A673 (cell line): ENCODE results near the gene NFYA.

ENCODE experiments used
- EZH2 ChIP-seq: fragments of 200-600 bp; sonication (generic); IDR thresholded peaks from 2 replicates; pipeline ENCODE4 v1.6.1; 2017; ENCODE audit warnings: borderline replicate concordance, low read depth, mild to moderate bottlenecking, mixed read lengths, antibody characterized with exemption, low read length; ENCODE audit not compliant: poor library complexity, severe bottlenecking
- TF ChIP-seq, protein P1 (sequence below): fragments of 300-800, 200-600 bp; sonication (generic); conservative IDR thresholded peaks from 2 replicates; pipeline ENCODE4 v1.5.1; 2017; ENCODE audit warnings: low read depth, mild to moderate bottlenecking, antibody characterized with exemption, low read length, moderate library complexity, mixed read lengths

DNA sequence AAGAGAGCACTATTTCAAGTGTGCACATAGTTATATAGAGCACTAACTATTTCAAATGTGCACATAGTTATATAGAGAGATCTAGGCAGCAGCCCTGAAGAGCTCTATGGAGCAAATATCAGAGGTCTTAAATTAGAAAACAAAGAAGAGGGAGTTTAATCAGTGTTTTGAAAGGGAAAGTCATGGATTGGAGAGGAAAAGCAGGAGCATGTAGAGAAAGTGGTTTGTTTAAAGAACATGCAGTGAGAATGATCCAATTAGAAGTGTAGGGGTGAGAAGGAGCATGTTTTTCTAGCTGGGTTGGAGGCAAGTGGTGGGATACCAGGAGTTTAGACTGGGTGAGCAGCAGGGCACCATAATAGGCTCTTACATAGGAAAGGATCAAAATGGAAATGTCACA lies 64.1 kb downstream of the NFYA start:
- TF ChIP-seq, protein P1, sequence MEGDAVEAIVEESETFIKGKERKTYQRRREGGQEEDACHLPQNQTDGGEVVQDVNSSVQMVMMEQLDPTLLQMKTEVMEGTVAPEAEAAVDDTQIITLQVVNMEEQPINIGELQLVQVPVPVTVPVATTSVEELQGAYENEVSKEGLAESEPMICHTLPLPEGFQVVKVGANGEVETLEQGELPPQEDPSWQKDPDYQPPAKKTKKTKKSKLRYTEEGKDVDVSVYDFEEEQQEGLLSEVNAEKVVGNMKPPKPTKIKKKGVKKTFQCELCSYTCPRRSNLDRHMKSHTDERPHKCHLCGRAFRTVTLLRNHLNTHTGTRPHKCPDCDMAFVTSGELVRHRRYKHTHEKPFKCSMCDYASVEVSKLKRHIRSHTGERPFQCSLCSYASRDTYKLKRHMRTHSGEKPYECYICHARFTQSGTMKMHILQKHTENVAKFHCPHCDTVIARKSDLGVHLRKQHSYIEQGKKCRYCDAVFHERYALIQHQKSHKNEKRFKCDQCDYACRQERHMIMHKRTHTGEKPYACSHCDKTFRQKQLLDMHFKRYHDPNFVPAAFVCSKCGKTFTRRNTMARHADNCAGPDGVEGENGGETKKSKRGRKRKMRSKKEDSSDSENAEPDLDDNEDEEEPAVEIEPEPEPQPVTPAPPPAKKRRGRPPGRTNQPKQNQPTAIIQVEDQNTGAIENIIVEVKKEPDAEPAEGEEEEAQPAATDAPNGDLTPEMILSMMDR = no peak
- TF ChIP-seq EZH2 = no peak
